NCI-H187 treated with DMSO at 0.1 percent for 48 hours (cell line): Measurements from ENCODE around the gene LLPH.
"Not testable (repeated sequence)": the region's sequence is repeated elsewhere in the genome, so short reads cannot be mapped to it uniquely, and the experiment has no call there.

ENCODE experiments used
- DNase-seq: peaks from one replicate; lab custom pipeline; 2025; lab: John Stamatoyannopoulos, UW

LLPH gene

GRCh38 chr12:66130267-66131066, at the start of gene LLPH:
Gene LLPH (minus strand): TSS chr12:66130750. CDS start chr12:66129106, 1,644 bp downstream.
- DNase-seq: peak; percentile 64

GRCh38 chr12:66176105-66176900, 45.8 kb upstream of the LLPH start:
- DNase-seq: no peak

GRCh38 chr12:66174391-66175325, 44.1 kb upstream of the LLPH start:
- not testable (repeated sequence) for DNase-seq

- no peak for DNase-seq
Measured at GRCh38 chr12:66170606-66171005, 40.1 kb upstream of the LLPH start.

GRCh38 chr12:66169221-66170170, 38.9 kb upstream of the LLPH start, which contains the start of gene TMBIM4:
Gene TMBIM4 (minus strand): TSS chr12:66169996. CDS start chr12:66169951, 45 bp downstream.
- peak; percentile 37 for DNase-seq

GRCh38 chr12:66168410-66168809, 37.9 kb upstream of the LLPH start:
- no peak for DNase-seq

- no peak for DNase-seq
Measured at GRCh38 chr12:66166561-66166960, 36.0 kb upstream of the LLPH start.

GRCh38 chr12:66165141-66165540, 34.6 kb upstream of the LLPH start:
- DNase-seq: no peak

GRCh38 chr12:66164349-66164821, 33.8 kb upstream of the LLPH start:
- DNase-seq: no peak

- DNase-seq: no peak
Measured at GRCh38 chr12:66163289-66163688, 32.7 kb upstream of the LLPH start.

- DNase-seq: no peak
Measured at GRCh38 chr12:66162701-66163100, 32.2 kb upstream of the LLPH start.

GRCh38 chr12:66160704-66161103, 30.2 kb upstream of the LLPH start:
- no peak for DNase-seq

GRCh38 chr12:66159123-66159522, 28.6 kb upstream of the LLPH start:
- DNase-seq: no peak

- no peak for DNase-seq
Measured at GRCh38 chr12:66156654-66157053, 26.1 kb upstream of the LLPH start.

- DNase-seq: no peak
Measured at GRCh38 chr12:66154776-66155175, 24.2 kb upstream of the LLPH start.

- DNase-seq: no peak
Measured at GRCh38 chr12:66152732-66153131, 22.2 kb upstream of the LLPH start.

GRCh38 chr12:66149702-66150398, 19.3 kb upstream of the LLPH start:
- no peak for DNase-seq

- DNase-seq: no peak
Measured at GRCh38 chr12:66144791-66145754, 14.5 kb upstream of the LLPH start.

GRCh38 chr12:66143868-66144267, 13.3 kb upstream of the LLPH start:
- DNase-seq: no peak
